NCI-H524 treated with DMSO at 0.1 percent for 48 hours (cell line): Measurements from ENCODE around the gene SLC6A7.

Source experiments
- DNase-seq: peaks from one replicate; lab custom pipeline; 2025; lab: John Stamatoyannopoulos, UW

The SLC6A7 gene

DNA sequence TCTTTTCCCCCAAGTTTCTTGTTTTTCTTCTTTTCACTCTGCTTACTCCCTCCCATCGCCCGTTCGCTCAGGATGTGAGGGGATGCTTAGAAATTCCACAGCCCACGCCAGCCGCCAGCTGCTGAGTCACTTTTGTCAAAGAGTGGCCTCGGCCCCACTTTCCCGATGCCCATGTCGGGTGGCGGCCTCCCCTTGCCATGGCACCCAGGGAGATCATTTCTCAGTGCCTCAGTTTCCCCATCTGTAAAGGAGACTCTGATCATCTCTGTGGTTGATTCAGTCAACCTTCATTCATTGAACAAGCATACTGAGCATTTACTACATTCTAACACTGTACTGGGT is 33.9 kb upstream of the SLC6A7 start:
- no peak for DNase-seq

DNA sequence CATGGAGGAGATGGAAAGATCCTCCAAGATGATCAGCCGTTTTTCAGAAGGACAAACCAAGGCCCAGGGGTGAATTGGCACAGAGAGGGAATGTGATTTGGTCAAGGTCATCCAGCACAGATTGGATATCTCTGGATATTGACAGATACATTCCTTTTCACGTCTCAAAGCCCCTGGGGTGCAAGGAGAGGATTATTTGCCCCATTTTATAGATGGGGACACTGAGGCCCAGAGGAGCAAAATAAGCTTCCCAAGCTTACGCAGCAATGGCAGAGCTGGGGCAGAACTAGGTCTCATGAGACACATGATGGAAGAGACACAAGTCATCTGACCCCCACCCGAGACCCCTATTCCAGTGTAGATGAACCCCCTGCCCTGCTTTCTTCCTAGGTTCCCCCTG is 33.3 kb upstream of the SLC6A7 start:
- DNase-seq: no peak

DNA sequence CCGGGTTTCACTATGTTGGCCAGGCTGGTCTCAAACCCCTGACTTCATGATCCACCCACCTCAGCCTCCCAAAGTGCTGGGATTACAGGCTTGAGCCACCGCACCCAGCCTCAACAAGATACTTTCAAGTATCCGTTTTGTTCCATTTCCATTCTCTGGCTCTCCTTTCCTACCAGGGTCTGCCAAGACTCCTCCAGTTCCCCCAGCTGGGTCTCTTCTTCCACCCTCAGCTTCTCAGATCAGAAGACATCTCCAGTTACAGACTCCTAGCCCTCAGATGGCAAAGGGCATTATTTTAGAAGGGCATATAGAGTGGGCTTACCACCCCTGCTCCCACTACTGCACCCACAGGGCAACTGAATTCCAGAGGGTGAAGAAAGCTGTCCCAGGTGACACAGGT is 32.7 kb upstream of the SLC6A7 start:
- no peak for DNase-seq

DNA sequence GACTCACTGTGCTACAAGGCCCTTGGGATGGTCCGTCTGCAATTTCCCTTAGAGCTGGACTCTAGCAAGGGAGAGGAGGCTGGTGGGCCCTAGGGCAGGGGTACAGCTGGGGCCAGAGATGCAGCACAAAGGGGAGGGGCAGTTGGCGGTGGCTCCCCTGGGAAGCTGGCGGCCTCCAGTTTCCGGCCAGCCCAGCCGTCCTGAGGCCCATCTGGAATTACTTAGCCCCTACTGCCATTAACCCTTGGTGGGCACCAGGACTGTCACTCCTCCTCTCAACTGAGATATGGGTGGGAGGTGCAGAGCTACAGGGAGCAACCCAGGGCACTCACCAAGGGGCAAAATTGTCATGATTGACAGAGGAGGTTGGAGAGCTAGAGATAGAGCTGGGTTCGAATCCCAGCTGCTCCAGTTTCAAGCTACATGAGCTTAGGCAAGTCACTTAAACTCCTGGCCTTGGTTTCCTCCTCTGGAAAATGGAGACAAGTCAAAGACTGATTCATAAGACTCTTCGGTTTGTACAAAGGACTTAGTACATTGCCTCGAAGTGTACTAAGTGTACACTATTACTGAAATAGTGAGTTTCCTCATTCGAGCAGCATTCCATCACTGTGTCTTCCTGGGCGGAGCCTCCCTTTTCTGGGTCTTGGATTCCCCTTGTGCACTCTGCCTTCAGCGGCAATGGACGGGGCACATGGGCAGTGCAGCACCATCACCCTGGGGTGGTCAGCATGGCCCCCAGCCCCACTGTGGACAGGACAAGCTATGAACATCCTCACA is 31.5 kb upstream of the SLC6A7 start:
- DNase-seq: no peak

DNA sequence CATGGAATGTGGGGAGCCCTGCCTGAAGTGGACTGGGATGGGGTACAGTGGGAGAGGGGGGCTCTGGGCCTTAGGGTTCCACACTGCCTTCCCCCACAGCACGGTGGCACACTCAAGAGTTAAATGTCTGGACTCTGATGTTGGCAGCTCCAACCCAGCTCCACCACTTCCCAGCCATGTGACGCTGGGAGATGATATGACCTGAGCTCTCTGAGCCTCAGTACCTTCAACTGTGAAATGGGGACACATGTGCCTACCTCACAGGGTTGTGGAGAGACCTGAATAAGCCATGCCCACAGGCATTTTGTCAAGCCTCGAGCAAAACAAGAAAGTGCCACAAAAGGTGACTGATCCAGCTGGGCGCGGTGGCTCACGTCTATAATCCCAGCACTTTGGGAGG is 30.8 kb upstream of the SLC6A7 start:
- DNase-seq: no peak

DNA sequence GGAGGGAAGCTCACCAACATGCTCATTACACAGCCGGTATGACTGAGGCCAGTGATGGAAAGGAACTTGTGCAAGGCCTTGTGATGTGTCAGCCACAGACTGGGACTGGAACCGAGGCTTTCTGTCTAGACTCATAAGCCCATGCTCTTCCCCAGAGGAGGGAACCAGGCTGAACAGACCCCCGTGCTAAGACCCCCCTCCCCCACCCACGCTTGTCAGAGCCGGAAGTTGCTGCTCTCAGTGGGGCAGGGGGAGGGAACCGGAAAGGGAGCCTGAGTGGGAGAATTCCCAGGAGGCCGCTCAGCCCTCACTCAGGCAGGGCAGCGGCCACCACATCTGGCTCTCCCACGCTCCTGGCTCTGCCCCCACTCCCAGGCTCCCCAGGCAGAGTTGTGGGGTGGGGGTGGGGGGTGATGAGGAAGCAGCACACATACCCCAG is 30.1 kb upstream of the SLC6A7 start:
- DNase-seq: no peak

DNA sequence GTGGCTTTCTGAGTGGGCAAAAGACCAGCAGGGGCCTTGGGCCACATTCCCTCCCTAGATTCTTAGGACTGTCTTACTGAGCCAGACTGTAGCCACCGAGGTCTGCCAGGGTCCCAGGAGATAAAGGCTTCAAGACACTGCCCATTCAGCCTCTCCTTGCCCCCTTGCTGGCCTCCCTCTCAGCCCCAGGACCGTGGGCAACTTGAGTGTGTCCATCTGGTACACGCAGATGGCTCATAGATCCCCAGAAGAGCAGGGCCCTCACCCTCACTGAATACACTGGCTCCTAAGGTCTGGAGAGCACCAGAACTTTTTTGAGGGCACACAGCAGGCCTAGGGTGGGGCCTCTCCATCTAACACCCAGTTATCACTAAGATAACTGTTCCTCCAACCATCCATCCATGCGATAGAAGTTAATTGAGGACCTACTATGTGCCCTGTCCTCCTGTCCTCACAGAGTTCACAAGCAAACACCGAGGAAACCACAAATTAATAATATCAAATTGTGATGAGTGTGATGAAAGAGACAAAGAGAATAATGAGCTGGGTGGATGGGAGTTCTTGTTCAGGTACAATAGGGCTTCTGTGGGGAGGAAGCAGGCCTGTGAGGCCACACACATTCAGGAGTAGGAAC is 29.3 kb upstream of the SLC6A7 start:
- no peak for DNase-seq

DNA sequence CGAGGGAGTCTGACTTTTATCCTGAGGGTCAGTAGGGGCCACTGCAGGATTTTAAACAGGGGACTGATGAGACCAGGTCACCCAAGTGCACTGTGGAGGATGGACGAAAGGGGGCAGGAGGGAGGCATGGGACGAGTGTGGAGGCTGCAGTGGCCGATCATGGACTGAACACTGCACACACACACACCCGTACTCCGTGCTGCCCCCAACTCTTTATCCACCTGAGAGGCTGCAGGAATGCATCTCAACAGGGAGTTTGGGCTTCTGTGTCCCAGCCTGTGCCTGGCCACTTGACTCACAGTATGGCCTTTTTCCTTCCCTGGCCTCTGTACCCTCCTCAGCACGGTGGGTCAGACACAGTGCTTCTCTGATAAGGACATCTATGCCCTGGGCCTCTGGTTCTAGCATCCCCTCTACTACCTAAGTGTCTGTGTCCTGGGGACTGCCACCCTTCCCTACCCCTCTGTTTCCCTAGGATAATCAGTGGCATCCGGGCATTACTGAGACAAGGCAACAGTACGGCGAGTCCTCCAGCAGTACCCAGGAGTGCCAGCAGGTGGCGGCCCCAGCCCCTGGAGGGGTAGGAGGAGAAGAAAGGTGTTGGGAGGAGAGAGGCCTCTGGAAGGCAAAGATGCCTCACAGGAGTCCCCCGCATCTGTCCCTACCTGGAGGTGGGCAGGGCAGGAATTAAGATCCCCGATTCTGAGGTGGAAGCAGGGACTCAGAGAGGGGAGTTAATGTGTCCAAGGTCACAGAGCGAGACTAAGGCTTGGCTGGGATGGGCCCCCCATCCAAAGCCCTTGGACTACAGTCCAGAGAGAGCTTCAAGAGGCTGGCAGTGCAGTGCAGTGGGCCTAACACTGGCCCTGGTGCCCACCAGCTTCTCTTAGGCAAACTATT is 28.4 kb upstream of the SLC6A7 start:
- DNase-seq: no peak

DNA sequence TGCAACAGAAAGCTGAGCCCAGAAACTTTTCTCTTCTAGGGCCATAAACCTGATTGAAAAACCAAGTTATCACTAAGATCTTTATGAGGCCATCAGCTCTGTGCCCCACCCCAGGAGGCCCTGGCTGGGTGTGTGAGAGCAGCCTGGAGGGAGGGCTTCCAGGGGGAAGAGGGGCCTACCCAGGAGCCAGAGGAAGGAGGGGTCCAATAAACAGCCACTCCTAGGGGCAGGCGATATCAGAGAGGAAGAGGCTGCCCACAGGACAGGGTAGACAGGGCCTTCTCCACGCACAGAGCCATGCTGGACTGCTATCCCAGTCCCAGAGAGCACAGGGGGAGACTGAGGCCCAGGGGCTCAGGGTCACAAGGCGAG is 27.7 kb upstream of the SLC6A7 start:
- DNase-seq: no peak

DNA sequence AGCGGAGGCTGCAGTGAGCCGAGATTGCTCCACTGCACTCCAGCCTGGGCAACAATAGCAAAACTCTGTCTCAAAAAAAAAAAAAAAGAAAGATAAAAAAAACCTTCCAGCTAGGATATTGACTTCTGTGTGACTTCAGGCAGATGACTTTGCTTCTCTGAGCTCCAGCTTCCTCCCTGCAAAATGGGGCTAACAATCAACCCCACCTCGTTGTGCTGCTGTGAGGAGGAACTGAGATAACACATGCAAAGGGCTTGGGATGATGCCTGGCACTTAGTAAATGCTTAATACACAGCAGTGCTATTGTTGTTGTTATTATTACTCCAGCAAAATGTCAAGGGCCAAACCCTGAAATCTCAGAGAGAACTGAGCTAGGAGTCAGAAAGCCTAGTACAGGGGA is 26.8 kb upstream of the SLC6A7 start:
- DNase-seq: no peak

DNA sequence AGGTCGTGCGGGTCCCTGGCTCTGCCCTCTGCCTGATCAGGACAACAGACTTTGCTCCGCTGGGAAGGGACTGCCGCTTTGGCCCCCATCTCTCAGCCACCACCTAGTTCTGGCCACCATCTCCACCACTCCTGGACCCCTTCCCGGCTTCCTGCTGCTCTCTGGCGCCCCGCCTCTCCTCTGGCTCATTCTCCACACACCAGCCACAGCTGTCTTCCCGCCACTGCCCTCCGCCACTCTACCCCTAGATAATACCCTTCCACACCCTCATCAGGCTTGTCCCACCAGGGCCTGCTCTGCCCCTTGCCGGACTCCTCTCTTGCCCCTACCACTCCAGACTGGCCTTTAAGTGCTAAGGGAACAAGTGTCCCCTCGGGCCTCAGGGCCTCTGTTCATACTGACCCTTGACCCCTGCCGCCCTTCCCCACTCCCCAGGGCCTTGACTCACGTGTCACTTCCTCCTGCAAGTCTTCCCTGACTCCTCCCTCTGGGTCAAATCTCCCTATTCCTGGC is 26.3 kb upstream of the SLC6A7 start:
- no peak for DNase-seq

DNA sequence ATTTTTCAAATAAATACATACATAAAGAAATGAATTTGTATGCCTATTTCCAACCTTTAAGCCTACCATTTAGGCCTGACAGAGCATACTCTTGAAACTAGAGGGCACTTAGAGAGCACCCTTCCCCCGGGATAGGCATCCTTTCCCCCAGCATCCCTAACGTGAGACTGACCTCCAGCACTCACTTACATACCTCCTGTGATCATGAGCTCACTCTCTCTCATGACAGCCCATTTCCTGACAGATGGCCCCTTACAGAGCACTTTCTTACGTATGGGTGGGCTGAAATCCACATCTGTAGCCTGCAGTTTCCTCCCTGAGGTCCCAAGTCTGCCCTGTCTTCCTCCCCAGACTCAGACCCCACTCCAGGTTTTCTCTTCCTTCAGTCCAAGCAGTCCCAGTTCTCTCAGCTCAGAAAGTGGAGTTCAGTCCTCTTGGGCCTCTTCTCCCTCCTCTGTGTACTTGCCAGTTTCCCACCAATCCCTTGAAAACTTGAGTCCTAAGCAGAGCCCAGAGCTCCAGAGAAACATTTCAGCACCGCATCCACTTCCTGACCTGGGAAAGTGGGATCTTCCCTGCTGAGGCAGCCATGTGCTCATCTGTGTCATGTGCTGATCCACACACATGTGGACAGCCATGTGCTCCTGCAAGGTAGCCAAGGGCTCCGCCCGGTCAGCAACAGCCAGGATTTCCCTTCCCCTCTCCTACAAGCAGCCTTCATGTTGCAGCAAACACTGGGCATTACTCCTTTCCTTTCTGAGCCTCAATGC is 25.5 kb upstream of the SLC6A7 start:
- DNase-seq: no peak

DNA sequence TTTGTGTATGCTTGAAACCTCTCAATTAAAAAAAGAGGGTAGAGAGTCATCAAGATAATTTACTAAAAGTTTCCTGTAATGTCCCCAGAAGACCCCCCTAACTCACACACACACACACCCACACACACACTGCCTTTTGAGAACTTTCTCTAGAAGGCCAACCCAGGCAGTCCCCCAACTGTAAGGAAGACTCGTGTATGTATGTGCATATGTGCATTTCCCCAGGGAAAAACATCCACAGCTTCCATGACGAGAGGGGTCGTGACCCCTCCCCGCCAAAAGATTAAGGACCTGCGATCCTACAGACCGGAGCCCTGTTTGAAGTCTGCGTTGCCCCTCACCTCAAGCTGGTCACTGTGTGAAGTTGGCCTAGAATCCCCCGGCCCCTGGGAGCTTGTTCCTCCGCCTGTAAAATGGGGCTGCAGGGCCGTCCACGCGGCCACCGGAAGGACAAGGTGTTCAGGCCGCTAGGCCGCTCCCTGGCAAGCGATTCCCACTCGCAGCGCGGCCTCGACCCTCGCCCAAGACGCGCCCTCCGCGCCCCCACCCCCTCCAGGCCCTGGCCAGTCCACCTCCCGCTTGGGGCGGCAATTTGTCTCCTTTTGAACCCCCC is 23.7 kb upstream of the SLC6A7 start:
- no peak for DNase-seq

DNA sequence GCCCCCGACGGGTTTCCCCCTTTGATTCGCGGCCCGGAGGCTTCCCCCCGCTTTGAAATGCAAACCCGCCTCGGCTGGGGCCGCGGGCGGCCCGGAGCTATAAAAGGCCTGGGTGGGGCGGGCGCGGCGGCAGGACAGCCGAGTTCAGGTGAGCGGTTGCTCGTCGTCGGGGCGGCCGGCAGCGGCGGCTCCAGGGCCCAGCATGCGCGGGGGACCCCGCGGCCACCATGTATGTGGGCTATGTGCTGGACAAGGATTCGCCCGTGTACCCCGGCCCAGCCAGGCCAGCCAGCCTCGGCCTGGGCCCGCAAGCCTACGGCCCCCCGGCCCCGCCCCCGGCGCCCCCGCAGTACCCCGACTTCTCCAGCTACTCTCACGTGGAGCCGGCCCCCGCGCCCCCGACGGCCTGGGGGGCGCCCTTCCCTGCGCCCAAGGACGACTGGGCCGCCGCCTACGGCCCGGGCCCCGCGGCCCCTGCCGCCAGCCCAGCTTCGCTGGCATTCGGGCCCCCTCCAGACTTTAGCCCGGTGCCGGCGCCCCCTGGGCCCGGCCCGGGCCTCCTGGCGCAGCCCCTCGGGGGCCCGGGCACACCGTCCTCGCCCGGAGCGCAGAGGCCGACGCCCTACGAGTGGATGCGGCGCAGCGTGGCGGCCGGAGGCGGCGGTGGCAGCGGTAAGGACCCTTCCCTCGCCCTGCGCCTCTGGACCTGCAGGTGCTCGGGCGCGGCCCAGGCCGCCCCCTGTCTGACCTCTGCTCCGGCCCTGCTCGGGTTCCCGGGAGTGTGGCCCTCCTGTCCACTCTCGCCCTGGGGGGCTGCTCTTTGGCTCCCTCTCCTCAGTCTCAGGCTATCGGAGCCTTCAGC is 23.0 kb upstream of the SLC6A7 start, which contains the start of gene CDX1:
CDX1 (plus strand) TSS at position 129 of the 862 bp plus-strand sequence; CDS start at position 228, 99 bp downstream.
- no peak for DNase-seq

DNA sequence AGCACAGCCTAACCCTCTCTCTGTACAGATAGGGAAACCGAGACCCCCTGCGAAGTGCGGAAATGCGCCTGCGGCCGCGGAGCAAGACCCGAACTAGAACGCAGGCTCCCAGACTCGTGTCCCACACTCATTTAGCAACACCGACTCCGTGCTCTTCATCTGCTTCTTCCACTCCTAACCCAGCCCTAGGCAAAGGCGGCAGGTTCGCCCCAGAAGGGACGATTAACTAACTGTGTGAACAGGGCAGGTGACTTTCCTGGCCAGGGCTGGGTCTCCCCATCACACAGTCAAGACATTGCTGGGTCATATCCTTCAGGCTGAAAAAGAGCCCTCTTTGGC is 22.4 kb upstream of the SLC6A7 start:
- DNase-seq: no peak

DNA sequence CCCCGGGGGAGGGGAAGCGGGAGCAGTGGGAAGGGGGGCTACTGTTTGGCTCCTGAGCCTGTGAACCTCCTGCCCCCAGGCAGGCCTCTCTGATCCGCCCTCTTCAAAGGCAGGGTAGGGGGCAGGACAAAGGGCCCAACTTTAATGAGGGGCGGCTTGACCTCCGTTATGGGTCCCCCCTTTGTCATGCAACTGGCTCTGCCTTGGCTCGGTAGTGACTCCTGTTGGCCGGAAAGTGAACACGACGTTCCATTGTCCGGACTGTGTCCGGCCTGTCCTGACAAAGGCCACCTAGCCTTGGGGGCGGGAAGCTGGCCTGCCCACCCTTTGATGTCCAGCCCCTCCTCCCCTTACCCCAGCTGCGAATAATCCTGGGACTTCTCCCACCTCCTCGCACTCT is 22.0 kb upstream of the SLC6A7 start:
- DNase-seq: no peak

DNA sequence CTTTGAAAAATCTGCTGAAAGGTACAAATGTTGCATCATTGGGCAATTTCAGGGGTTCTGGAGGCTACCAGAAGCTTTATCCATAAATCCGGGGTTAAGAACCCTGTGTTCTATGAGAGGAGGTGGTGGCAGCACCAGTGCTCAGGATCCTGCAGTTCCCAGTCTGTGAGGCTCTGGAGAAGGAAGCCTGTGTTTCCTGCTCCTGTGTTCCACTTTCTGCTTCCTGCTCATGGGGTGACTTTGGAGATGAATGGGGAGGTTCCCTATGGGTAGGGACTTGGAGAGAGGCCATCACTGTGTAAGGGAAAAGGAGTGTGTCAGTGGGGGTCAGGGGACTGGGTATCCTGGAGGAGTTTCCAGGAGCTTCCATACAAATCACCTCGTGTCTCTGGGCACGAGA is 21.0 kb upstream of the SLC6A7 start:
- no peak for DNase-seq

DNA sequence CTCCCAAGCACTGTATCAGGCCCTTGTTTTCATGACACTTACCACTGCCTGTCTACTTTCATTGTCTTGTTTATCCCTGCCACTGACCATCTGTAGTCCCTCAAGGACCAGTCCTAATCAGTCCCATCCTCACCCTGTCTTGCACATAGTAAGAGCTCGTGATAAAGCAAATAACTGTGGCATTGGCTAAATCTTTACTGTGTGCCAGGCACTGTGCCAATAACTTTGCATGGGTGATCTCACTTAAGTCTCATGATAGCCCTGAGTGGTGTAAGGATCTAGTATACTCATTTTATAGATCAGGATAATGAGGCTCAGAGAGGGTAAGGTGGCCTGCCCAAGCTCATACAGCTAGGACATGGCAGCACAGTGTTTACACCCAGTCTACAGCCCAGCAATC is 17.7 kb upstream of the SLC6A7 start:
- DNase-seq: no peak

DNA sequence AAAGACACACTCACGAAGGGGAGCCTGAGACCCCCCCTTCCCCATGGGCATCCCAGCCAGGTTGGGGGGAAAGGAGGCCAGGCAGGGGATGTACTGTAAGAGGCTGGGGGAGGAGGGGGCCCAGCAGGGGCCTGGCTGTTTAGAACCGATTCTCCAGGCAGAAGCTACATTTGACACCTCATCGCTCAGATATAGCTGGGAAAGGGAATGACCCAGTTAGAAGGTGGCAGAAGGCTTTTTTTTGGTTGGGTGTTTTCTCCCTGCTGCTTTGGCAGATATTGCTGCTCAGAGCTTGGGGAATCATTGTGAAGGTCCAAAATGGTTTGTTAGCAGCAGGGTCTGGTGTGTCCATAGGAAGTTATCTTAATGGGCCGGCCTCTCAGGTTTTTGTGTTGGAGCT is 17.3 kb upstream of the SLC6A7 start:
- no peak for DNase-seq

DNA sequence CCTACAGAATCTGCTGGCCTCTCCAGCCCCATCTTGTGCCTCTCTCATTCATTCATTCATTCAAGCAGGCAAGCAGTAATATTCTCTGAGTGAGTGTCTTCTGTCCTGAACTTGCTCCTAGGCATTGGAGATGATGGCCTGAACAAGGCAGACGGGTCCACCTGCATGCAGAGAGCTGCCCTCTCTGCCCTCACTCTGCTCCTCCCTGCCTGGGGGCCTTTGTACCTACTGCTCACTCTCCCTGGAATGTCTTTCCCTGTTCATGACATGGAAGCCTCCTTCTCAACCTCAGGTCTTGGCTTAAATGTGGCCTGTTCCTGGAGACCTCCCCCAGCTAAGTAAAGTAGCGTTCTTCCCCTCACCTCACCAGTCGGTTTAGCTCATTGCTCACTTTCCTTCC is 16.7 kb upstream of the SLC6A7 start:
- no peak for DNase-seq

DNA sequence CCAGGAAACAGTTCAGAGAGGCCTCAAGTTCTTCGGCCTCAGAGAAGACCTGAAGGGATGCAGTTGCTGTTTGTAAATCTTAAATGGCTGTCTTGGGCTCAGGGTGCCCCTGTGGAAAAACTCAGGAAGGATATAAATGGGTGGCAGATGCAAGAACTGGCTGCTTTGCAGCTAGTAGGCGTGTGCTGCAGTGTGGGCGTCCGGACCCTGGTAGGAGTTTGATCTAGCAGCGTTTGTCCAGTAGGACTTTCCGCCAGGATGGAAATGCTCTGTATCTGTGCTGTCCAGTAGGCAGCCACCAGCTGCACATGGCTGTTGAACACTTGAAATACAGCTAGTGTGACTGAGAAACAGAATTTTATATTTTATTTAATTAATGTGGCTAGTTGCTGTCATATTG is 15.6 kb upstream of the SLC6A7 start:
- no peak for DNase-seq
